ENCODE measurements around the gene GMPPA.

DNA sequence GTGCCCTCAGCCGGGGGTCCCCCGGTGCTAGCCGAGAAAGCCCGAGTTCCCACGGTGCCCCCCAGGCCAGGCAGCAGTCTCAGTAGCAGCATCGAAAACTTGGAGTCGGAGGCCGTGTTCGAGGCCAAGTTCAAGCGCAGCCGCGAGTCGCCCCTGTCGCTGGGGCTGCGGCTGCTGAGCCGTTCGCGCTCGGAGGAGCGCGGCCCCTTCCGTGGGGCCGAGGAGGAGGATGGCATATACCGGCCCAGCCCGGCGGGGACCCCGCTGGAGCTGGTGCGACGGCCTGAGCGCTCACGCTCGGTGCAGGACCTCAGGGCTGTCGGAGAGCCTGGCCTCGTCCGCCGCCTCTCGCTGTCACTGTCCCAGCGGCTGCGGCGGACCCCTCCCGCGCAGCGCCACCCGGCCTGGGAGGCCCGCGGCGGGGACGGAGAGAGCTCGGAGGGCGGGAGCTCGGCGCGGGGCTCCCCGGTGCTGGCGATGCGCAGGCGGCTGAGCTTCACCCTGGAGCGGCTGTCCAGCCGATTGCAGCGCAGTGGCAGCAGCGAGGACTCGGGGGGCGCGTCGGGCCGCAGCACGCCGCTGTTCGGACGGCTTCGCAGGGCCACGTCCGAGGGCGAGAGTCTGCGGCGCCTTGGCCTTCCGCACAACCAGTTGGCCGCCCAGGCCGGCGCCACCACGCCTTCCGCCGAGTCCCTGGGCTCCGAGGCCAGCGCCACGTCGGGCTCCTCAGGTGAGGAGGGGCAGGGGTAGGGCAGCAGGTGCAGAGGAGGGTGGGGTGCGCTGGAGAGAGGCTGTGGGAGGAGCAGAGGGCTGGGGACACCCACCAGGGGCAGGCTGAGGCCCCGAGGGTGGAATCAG, 14.1 kb upstream of the GMPPA start:
- TF ChIP-seq, protein P1, sequence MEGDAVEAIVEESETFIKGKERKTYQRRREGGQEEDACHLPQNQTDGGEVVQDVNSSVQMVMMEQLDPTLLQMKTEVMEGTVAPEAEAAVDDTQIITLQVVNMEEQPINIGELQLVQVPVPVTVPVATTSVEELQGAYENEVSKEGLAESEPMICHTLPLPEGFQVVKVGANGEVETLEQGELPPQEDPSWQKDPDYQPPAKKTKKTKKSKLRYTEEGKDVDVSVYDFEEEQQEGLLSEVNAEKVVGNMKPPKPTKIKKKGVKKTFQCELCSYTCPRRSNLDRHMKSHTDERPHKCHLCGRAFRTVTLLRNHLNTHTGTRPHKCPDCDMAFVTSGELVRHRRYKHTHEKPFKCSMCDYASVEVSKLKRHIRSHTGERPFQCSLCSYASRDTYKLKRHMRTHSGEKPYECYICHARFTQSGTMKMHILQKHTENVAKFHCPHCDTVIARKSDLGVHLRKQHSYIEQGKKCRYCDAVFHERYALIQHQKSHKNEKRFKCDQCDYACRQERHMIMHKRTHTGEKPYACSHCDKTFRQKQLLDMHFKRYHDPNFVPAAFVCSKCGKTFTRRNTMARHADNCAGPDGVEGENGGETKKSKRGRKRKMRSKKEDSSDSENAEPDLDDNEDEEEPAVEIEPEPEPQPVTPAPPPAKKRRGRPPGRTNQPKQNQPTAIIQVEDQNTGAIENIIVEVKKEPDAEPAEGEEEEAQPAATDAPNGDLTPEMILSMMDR (conservative IDR thresholded peaks at IDR 0.05): no peak
- TF ChIP-seq ZFX (IDR thresholded peaks at IDR 0.05): no peak
